Stromal cell of bone marrow (primary cell): ENCODE results near the gene SAMD9.
"Not testable (repeated sequence)": the region's sequence is repeated elsewhere in the genome, so short reads cannot be mapped to it uniquely, and the experiment has no call there.

ENCODE experiments used
- DNase-seq: peaks from one replicate; pipeline ENCODE4 v3.0.0-alpha.2; 2012; ENCODE audit warnings: low read depth

The SAMD9 gene

DNA sequence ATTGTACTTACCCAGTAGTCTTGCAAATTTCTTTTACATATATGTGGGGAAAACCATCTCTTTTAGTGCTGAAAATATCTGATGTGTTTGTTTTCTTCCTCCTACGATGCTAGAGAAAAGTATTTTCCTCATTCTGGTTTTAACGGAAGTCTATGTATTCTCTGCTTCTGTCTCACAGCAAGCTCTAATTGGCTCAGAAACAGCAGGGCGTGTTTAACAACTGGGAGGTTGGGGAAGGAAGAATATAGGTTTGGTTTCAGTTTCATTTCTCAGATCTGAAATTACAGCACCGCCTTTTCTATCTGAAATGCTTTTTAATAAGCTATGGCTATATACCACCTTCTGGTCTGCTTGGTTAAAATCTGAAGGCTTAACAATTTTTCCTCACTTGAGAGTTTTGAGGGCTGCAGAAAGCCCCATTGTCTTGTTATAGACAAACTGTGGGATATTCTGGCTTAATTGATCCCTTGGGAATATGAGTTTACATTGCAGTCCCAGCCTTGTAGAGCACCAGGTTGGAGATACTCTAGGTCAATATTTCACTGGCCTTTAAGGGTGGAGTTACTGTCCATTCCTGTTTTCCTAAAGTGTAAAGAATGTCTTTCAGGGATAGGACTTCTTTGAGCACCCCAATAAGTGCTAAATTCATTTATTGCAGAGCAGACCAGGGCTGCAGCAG, at the start of gene SAMD9:
TSS of gene SAMD9 (minus strand) at position 128 of the 679 bp plus-strand sequence. CDS start 11,882 bp downstream, outside the sequence.
- peak; percentile 80 for DNase-seq

DNA sequence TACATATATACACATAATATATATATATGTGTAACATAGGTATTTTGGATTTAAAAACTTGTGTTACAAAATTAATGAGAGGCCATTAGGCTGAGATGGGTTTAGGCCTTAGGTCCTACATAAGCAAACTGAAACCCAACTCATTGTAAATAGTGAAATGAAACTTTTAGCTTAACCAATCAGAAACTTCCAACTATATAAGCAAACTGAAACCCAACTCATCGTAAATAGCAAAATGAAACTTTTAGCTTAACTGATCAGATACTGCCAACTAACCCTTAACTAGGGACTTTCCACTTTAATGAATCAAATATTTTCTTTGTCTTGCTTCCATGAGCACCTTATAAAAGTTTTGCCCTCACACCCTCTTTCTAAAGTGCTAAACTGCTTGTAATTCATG, 47.7 kb upstream of the SAMD9 start:
- no peak for DNase-seq

DNA sequence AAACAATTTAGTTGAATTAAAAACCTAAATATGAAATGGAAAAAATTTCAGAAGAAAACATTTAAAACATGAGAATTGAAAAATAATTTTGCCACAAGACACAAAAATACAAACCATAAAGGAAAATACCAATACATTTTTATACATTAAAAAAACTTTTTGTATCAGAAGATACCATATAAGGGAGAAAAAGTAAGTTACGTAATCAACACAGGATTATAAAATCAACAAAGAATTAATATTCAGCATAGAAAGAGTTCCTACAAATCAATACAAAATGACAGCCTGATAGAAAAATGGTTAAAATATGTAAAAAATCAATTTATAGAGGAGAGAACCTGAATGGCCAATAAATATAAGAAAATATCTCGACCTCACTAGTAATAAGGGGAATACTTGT, 47.0 kb upstream of the SAMD9 start:
- no peak for DNase-seq

DNA sequence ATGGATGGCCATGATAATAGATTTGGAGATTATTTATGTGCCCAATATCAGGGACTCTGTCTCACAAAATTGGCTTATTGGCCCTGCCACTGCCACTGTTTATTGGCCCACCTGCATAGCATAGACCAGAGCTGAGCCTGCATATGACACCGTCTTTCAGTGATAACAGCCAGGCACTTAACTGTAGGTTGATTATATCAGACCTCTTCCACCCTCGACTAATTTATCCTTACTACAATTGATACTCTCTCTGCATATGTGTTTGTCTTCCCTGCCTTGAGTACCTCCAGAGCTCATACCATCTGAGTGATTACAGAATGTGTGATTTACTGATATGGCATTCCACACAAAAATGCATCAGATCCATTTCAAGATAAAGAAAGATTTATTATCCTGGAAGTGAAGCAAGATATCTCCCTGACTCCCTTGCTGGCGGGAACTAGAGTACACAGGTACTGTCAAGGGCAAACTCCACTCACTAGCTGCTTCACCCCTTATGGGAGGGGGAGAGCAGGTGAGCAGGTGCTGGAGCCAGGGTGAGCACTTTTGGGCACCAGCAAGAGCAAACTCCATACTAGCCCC, 43.5 kb upstream of the SAMD9 start:
- no peak for DNase-seq

DNA sequence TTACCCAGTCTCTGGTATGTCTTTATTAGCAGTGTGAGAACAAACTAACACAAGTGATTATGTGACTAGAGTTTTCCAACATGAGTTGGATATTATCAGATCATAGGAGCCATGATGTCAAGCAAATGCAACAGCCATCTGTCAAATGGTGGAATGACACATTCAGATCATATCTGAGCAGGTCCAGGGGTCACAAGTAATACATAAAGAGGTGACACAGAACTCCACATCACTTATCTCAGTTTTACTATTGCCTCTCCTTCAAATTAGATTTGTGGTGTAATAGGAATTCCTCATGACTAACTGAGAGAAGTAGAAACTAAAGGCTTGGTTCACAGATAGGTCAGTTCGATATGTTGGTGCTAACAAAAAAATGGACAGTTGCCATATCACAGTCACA, 42.6 kb upstream of the SAMD9 start:
- DNase-seq = no peak

DNA sequence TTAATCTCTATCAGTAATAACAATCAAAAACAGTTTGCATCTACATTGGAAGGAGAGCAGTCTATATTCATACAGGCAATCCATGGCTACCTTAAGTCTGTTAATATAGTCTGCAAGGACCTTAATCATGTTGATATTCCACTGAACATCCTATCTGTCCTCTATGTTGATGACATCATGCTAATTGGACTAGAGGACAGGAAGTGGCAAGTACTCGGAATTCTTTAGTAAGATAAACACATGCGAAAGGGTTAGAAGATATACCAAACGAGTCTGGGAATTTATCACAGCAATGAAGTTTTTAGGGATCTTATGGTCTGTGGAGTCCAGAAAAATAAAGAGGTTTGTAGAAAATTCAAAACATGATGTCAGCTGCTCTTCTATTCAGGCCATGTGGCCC, 41.7 kb upstream of the SAMD9 start:
- no peak for DNase-seq

DNA sequence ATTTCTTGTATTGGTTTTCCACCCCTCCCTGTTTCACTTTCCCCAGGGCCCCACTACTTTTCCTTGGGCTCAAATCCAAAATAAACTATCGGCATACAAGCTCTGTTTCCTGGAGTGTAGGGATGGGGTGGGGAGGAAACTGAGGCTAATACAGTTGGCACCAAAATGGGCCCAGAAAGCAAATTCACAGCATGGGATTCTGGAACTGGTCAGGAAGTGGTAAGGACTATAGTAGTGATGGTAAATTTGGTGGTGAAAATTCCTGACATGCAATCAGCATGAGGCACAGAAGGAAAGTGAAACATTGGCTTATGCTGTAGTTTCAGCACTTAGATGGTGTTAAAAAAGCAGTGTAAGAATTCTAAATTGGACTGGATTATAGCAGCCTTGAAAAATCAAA, 39.1 kb upstream of the SAMD9 start:
- peak; percentile 29 for DNase-seq

DNA sequence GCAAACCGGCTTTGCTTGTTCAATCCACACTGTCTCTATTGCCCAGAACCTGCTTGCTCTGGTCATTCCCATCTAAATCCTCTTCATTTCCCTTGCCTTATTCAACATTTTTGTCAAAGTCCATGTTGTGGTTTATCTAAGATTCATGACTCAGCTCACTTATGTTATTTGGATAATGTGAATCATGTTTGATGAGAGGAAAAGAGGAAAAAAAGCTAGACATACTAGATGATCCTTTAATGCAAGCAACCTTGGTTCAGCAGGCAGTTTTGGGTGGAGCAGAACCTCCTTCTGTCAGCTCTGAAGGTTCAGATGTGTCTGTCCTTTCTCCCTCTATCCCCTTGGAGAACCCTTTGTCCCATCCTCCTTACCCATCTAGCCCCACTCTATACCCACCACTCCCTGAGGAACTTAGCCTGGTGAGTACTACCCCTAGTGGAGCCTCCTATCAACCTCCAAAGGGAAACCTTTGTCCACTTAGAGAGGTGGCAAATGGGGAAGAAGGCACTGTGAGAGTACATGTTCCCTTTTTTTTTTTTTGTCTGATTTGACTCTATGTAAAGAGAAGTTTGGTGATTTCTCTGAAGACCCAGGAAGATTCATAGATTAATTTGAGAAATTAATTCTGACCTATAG, 32.5 kb upstream of the SAMD9 start:
- peak; percentile 53 for DNase-seq

DNA sequence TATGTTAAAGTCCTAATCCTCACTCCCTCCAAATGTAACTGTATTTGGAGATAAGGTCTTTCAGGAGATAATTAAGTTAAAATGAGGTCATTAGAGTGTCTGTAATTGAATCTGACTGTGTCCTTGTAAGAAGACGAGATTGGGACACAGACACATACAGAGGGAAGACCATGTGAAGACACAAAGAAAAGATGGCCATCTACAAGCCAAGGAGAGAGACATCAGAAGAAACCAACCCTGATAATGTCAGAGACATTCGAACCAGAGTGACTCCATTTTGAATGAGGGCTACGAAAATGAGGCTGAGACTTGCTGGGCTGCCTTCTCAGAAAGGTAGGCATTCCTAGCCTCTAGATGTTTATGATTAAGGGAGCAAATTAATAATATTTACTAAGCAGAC, 30.9 kb upstream of the SAMD9 start:
- no peak for DNase-seq

DNA sequence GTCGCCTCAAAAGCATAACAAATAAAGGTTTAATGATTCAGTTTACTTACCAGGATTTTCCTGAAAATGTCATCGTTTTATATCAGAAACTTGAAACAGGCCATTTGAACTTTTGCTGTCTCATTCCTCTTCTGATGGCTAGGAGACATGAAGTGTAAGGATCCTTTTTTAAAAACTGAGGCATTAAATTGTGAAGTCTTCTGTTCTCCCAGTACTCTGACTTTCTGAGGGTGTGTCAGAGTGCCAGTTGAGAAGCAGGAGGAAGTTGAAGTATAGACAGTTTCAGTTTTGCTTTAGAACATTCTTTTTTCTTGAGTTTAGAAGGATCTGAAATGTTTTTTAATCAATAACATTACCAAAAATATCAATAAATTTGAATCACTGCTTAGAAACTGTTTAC, 30.4 kb upstream of the SAMD9 start, which contains the start of gene SAMD9L:
TSS of gene SAMD9L (minus strand) at position 242 of the 400 bp plus-strand sequence. CDS start 12,414 bp downstream, outside the sequence.
- no peak for DNase-seq

DNA sequence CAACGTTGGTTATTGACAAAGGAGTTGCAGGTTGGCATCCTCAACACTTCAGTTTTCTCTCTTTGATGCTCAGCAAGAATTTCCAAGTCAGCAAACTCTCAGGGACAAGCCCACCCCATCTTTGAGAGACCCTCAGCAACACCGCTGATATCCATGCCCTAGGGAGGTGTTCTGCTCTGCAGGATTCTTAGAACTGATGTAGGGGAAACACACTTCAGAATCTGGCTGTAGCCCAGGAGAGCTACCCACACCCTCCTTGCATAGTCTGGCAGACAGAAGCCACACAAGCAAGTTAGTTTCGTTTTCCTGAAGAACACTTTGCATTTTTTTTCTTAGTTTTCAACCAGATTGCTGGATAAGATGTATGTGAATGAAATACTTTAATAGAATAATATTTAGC, 29.6 kb upstream of the SAMD9 start:
- DNase-seq = peak; percentile 41

DNA sequence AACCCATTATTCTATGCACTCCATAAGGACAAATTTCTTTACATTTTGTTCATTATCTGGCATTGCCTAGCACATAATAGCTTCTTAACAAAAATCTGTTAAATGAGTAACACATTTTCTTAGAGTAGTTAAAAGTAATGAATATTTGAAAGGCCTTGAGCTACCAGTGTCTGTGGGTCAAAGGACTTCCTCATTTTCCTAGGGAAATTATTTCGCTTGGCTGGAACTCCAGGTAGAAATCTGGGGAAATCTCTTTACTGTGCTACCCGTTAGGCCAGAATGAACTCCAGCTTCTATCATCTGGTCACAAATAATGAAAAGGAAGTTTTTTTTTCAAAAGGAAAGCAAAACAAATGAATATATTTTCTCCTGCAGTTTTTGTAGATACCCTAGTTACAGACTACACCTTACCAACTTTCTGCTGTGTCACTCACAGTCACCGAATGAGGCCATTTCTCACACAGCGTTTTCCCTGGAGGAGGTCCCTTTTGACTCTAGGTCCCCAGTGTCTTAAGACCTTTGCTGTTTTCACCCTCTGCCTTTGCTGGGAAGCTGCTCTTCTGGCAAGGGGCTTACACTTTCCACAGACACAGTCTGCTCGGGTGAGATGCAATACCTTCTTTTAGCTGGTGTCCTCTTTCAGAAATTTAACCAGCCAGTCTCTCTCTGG, 28.8 kb upstream of the SAMD9 start:
- no peak for DNase-seq

DNA sequence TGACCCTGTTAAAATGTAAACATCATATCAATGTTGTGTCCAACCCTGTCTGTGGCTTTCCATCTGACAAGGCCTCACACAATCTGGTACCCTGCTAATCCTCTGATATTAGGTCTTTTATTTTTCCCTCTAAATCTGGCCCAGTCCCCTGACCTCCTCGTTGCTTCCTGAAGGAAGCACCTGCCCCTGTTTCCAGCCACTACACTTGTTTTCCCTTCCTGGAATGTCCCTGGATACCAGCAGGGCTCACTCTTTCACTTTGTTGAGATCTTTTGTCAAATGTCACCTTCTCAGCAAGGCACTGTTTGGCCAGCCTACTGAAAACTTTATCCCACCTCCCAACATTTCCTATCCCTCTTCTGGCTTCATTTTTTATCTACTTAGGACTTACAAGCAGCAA, 28.3 kb upstream of the SAMD9 start:
- DNase-seq = no peak

DNA sequence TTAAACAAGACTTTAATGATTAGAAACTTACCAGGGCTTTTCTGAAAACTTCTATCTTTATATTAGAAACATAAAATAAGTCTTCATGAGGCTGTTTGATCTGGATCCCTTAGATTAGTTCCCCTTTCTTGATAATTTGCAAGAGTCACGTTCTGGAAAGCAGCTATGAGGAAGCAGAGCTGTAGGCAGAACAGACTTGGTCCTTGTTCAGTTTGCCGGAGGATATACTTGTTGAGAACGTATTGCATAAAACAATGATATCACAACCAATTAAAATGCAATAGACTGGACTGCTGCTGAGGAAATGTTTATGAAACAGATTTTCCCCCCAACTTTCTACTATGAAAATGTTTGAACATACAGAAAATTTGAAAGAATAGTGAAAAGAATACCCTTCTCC, 27.6 kb upstream of the SAMD9 start:
- DNase-seq = no peak

DNA sequence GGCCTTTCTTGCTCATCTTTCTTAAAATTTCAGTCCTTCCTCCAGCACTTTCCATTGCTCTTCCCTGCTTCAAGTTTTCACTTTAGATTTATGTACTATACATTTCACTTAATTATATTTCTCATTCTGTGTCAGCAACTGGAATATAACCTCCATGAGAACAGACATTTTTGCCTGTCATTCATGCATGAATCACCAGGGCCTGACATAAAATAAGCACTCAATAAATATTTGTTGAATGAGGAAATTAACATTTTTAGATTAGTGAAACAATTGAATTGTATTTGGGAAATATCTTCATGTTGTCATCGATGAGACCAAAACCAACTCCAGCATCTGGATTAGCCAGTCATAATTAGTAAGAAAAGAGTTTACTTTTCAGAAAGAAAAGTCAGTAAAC, 24.3 kb upstream of the SAMD9 start:
- no peak for DNase-seq

DNA sequence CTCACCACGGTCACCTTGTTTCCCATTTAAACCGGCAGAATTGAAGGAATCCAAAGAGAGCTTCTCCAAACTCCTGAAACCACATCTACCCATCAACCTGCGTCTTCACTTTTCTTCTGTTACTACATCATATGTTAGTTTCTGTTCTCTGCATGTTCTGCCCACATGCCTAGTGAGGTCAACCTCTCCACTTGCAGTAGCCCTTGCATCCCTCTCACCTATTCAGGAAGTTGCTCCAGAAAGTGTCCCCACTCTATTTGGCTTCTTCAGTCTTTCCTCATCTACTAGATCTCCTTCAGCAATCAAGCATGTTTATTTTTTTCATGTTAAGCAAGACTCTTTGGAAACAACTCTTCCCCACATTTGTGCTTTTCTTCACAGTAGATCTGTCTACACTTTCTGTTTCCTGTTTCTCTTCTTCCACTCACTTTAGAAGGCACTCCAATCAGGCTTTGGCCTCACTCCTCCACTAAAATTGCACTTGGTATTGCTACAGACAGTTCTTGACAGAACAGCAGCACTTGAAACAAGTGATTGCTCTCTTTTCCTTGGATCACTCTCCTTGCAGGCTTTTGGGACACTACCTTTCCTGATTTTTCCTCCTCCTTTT, 22.9 kb upstream of the SAMD9 start:
- no peak for DNase-seq

DNA sequence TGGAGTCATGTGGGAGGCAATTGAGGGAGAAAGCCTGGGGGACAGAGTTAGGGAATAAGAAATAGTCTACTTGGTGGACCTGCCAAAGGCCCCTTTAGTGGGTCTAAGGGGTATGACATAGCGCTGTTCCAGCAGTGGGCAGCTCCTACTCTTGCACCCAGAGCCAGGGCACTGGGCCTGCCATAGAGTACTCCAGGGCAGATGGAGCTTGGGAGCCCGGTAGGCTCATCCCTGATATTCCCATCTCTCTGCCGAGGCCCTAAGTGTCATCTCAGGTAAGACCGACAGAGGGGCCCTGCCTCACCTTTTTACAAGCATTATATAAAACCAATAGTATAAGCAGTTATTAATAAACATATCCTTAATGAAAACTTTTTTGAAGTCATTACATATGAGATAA, 20.8 kb upstream of the SAMD9 start:
- DNase-seq = no peak

DNA sequence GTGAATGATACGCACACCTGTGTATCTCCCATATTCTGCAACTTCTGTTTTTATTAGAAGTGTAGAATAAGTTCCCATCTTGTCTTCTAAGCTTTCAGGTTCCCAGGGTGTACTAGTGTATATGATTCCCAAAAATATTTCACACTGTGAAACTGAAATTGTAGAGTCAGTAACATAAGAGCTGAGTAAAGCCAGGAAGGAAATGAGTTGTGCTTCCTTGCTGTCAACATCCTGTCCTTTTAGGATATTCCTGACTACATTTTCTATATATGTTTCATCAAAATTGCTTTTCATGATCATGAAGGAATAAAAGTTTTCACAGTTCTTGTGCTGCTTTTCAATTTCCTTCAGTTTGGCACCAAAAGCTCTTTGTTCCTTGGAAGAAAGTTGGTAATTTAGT, 15.2 kb upstream of the SAMD9 start:
- DNase-seq = no peak

DNA sequence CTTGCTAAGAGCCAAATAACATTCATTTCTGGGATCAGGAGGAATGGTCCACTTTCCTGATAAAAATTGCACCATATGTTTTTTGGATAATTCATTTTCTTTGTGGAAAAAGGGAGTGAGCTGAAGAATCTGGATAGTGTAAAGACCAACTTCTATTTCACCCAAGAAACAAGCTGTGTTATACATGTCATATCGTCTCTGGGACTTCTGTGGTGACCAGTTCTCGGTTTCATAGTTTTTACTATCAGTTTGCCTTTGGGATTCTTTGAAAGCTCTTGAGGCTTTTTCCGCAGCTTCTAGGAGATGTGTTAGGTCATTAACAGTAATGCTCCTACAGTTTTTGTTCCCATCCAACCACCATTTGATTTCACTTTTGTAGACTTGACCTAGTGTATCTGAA, 14.4 kb upstream of the SAMD9 start:
- DNase-seq = no peak

DNA sequence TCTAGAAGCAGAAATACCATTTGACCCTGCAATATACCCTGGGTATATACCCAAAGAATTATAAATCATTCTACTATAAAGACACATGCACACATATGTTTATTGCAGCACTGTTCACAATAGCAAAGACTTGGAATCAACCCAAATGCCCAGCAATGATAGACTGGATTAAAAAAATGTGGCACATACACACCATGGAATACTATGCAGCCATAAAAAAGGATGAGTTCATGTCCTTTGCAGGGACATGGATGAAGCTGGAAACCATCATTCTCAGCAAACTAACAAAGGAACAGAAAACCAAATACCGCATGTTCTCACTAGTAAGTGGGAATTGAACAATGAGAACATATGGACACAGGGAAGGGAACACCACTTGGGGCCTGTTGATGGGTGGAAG, 9.2 kb upstream of the SAMD9 start:
- not testable (repeated sequence) for DNase-seq

DNA sequence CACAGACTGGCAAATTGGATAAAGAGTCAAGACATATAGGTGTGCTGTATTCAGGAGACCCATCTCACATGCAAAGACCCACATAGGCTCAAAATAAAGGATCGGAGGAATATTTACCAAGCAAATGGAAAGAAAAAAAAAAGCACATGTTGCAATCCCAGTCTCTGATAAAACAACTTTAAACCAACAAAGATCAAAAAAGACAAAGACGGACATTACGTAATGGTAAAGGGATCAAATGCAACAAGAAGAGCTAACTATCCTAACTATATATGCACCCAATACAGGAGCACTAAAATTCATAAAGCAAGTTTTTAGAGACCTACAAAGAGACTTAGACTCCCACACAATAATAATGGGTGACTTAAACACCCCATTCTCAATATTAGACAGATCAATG, 5.8 kb upstream of the SAMD9 start:
- DNase-seq = not testable (repeated sequence)
